B cell (primary cell): ENCODE data around the gene ALDH3B1. TPM values are rescaled to one million over a fixed set of nuclear protein-coding genes. Genes with fewer than 3 reads are reported as not detected.

ENCODE experiments used
- ATAC-seq: fragments of 200-7000 bp; cut with Tn5 transposase; one replicate; pipeline ENCODE4 v1.10.0; 2021; ENCODE audit warnings: low read depth, mild to moderate bottlenecking, moderate number of reproducible peaks, moderate library complexity
- CTCF ChIA-PET: fragments of 350-600 bp; sonication (Branson Sonifier 250); formaldehyde crosslinking; loops from one replicate; lab custom pipeline; 2021; ENCODE audit warnings: antibody characterized with exemption, inconsistent platforms; lab: Charles Lee
- POLR2A ChIA-PET: fragments of 350-600 bp; sonication (Branson Sonifier 250); formaldehyde crosslinking; loops from one replicate; lab custom pipeline; 2021; ENCODE audit warnings: antibody characterized with exemption; lab: Charles Lee
- DNase-seq: peaks from one replicate; pipeline ENCODE4 v3.0.0; 2013
- H2AFZ ChIP-seq: 2 replicates; pipeline ENCODE4 v1.6.1; 2012; ENCODE audit warnings: mild to moderate bottlenecking, low read depth, low read length; ENCODE audit not compliant: insufficient read depth, poor library complexity, severe bottlenecking
- H3K27ac ChIP-seq, 2 donors: 1 replicate in 1 of 2; 2 replicates in 1 of 2; pipeline ENCODE4 v1.5.1; 2012 to 2013; ENCODE audit warnings: low read length in 2 of 2, mild to moderate bottlenecking in 2 of 2, moderate library complexity in 1 of 2
- H3K27me3 ChIP-seq, 4 experiments: fragments of 200-600 bp in 1 of 4; sonication (generic) in 1 of 4; replicated peaks in 1 of 4; 1 replicate in 2 of 4; 2 replicates in 2 of 4; pipeline versions ENCODE4 v1.6.1 to v1.7.0; 2013 to 2016; ENCODE audit warnings: low read length in 3 of 4, mild to moderate bottlenecking in 2 of 4, mixed read lengths in 1 of 4, moderate library complexity in 1 of 4; ENCODE audit not compliant: insufficient read depth in 4 of 4, control insufficient read depth in 3 of 4; ENCODE audit errors: control extremely low read depth in 1 of 4
- H3K36me3 ChIP-seq, 2 experiments: replicated peaks in 1 of 2; 1 replicate in 1 of 2; 2 replicates in 1 of 2; pipeline versions ENCODE4 v1.6.1 to v1.7.1; 2013; ENCODE audit warnings: low read length in 1 of 2; ENCODE audit not compliant: insufficient read depth in 2 of 2, control insufficient read depth in 1 of 2; ENCODE audit errors: control extremely low read depth in 1 of 2, extremely low read depth in 1 of 2
- H3K4me1 ChIP-seq, 2 donors: fragments of 200-600 bp in 1 of 2; sonication (generic) in 1 of 2; 1 replicate in 1 of 2; 2 replicates in 1 of 2; pipeline versions ENCODE4 v1.5.1 to v1.6.1; 2013 to 2017; ENCODE audit warnings: low read length in 2 of 2; ENCODE audit not compliant: control insufficient read depth in 2 of 2, insufficient read depth in 2 of 2
- H3K4me2 ChIP-seq: replicated peaks from 2 replicates; pipeline ENCODE3; 2012; ENCODE audit warnings: mild to moderate bottlenecking, low read depth, low read length; ENCODE audit not compliant: poor library complexity, severe bottlenecking
- H3K4me3 ChIP-seq, 5 experiments: fragments of 200-600 bp in 1 of 5; sonication (generic) in 1 of 5; 1 replicate in 3 of 5; 2 replicates in 2 of 5; pipeline versions ENCODE4 v1.5.1 to v1.7.0; 2011 to 2016; ENCODE audit warnings: low read length in 4 of 5, mild to moderate bottlenecking in 4 of 5, low read depth in 2 of 5, control low read depth in 1 of 5, moderate library complexity in 1 of 5; ENCODE audit not compliant: insufficient read depth in 1 of 5; ENCODE audit errors: control extremely low read depth in 1 of 5, extremely low read depth in 1 of 5
- H3K79me2 ChIP-seq: fragments of 200-600 bp; sonication (generic); one replicate; pipeline ENCODE4 v1.6.0; 2016; ENCODE audit warnings: low read length; ENCODE audit not compliant: control insufficient read depth, insufficient read depth
- H3K9ac ChIP-seq: fragments of 200-600 bp; sonication (generic); 2 replicates; pipeline ENCODE4 v1.6.1; 2017; ENCODE audit warnings: mild to moderate bottlenecking, low read length, moderate library complexity
- H3K9me3 ChIP-seq, 3 donors: one replicate each; pipeline versions ENCODE4 v1.6.1 to v1.7.1; 2013; ENCODE audit warnings: low read length in 2 of 3; ENCODE audit not compliant: control insufficient read depth in 2 of 3, insufficient read depth in 1 of 3; ENCODE audit errors: control extremely low read depth in 1 of 3
- H4K20me1 ChIP-seq: 2 replicates; pipeline ENCODE4 v1.6.0; 2012; ENCODE audit warnings: mild to moderate bottlenecking, low read length; ENCODE audit not compliant: insufficient read depth, control insufficient read depth, poor library complexity, severe bottlenecking
- H3K27ac Mint-ChIP-seq: one replicate; pipeline ENCODE4 v1.8.0; 2021; ENCODE audit warnings: mixed read lengths
- H3K27me3 Mint-ChIP-seq: one replicate; pipeline ENCODE4 v1.8.0; 2021; ENCODE audit warnings: mixed read lengths
- H3K4me1 Mint-ChIP-seq: one replicate; pipeline ENCODE4 v1.8.0; 2021; ENCODE audit warnings: mixed read lengths
- H3K4me3 Mint-ChIP-seq: one replicate; pipeline ENCODE4 v1.8.0; 2021; ENCODE audit warnings: mixed read lengths
- H3K9me3 Mint-ChIP-seq: one replicate; pipeline ENCODE4 v1.8.0; 2022; ENCODE audit warnings: mixed read lengths; ENCODE audit not compliant: insufficient read depth
- EZH2 ChIP-seq: IDR thresholded peaks from 2 replicates; pipeline ENCODE4 v1.6.1; 2012; ENCODE audit warnings: borderline replicate concordance, low read depth, mild to moderate bottlenecking, moderate library complexity, low read length; ENCODE audit not compliant: insufficient read depth, poor library complexity, severe bottlenecking
- WGBS: methylation state at CpG from one replicate; pipeline ENCODE4 v1.1.5; 2013; ENCODE audit warnings: missing lambda C conversion rate; ENCODE audit not compliant: insufficient coverage; 5-methylcytosine and 5-hydroxymethylcytosine counted together
- intact Hi-C: fragments of 100-400 bp; cut with micrococcal nuclease; formaldehyde crosslinking; loops from one replicate; pipeline ENCODE4 v1.10.0; 2022
- polyA plus RNA-seq: library from polyadenylated mRNA; depleted of rRNA; stranded (reverse); fragments of >200 nt; gene quantifications from 2 replicates; pipeline ENCODE4 v1.2.3, GENCODE V29; 2012
- total RNA-seq, 2 donors: library from RNA; stranded (reverse); fragments of 120-200 nt in 1 of 2; gene quantifications; 1 replicate in 1 of 2; 2 replicates in 1 of 2; pipeline versions ENCODE4 v1.2.3 to v1.2.4, GENCODE V29; 2013 to 2022
- TF ChIP-seq, protein P1 (sequence below): fragments of 200-600 bp; IDR thresholded peaks from one replicate; pipeline ENCODE4 v1.8.0; 2022; ENCODE audit warnings: antibody characterized with exemption, mild to moderate bottlenecking

The ALDH3B1 gene
- total and polyA plus RNA-seq, 2 donors (not counting 1 experiment from before 2014, with no cell fraction given) = 0.81 TPM

DNA sequence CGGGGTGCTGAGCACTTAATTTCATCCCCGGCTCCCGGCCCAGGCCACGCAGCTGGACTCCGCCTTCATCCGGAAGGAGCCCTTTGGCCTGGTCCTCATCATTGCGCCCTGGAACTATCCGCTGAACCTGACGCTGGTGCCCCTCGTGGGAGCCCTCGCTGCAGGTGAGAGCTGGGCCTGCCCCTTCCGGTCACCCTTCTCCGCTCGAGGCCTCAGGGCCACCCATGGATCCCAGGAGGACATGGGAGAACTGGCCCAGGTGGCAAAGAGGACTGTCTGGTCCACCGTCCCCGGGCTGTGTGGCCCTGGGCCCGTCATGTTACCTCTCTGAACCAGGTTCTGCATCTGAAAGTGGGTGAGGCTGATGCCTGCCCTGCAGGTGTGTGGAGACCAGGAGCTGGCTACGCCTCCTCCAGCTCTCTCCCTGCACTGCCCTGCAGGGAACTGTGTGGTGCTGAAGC lies 8.6 kb downstream of the ALDH3B1 start:
- no peak overlapping the region for H2AFZ ChIP-seq
- Mint-ChIP-seq H3K4me3 (no peak overlapping the region), H3K4me1 (no peaks in the 10 kb centered on the region), H3K9me3 (no peaks in the 10 kb centered on the region), H3K27me3 (peaks cover 6% of the 10 kb centered on the region), H3K27ac (no peak overlapping the region)
- H3K27ac ChIP-seq = no peak overlapping the region
- H3K27me3 ChIP-seq = no peaks in the 10 kb centered on the region
- ChIA-PET POLR2A (no interaction called here), CTCF (interaction anchor here (1.0 to 1.6 kb wide), 2 partner anchors 8 to 190 kb away, joined by 5 read pairs; no protein-coding TSS in a partner anchor)
- no peaks in the 10 kb centered on the region for H3K4me1 ChIP-seq
- intact Hi-C loops = no loop called here
- no peaks in the 10 kb centered on the region for H3K36me3 ChIP-seq
- H3K4me2 ChIP-seq = no peak overlapping the region
- no peaks in the 10 kb centered on the region for H4K20me1 ChIP-seq
- ATAC-seq = no peak
- DNase-seq = no peak
- H3K4me3 ChIP-seq = no peak overlapping the region
- TF ChIP-seq EZH2 = no peak
- TF ChIP-seq, protein P1, sequence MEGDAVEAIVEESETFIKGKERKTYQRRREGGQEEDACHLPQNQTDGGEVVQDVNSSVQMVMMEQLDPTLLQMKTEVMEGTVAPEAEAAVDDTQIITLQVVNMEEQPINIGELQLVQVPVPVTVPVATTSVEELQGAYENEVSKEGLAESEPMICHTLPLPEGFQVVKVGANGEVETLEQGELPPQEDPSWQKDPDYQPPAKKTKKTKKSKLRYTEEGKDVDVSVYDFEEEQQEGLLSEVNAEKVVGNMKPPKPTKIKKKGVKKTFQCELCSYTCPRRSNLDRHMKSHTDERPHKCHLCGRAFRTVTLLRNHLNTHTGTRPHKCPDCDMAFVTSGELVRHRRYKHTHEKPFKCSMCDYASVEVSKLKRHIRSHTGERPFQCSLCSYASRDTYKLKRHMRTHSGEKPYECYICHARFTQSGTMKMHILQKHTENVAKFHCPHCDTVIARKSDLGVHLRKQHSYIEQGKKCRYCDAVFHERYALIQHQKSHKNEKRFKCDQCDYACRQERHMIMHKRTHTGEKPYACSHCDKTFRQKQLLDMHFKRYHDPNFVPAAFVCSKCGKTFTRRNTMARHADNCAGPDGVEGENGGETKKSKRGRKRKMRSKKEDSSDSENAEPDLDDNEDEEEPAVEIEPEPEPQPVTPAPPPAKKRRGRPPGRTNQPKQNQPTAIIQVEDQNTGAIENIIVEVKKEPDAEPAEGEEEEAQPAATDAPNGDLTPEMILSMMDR = no peak
- no peaks in the 10 kb centered on the region for H3K9me3 ChIP-seq
- 91% methylated on average over 18 of the region's 18 CpGs for WGBS
- no peaks in the 10 kb centered on the region for H3K79me2 ChIP-seq
- no peak overlapping the region for H3K9ac ChIP-seq

DNA sequence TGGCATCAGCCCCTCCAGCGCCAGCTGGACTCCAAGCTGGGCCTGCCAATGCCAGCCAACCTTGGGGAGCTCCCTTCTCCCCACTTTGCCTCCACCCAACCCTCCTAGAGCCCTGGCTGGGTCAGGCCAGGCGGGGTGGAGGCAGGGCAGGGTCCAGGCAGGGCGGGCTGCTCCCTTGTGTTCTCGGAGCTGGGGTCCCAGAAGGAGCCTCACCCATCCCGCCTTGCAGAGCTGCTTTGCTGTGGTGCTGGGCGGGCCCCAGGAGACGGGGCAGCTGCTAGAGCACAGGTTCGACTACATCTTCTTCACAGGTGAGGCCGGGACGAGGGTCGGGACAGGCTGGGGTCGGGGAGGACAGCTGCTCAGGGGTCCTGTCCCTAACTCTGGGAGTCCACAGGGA lies 9.4 kb downstream of the ALDH3B1 start:
- ATAC-seq = no peak
- no peaks in the 10 kb centered on the region for H3K4me1 ChIP-seq
- no peaks in the 10 kb centered on the region for H4K20me1 ChIP-seq
- no peaks in the 10 kb centered on the region for H3K9me3 ChIP-seq
- H3K4me3 ChIP-seq = no peak overlapping the region
- CTCF ChIA-PET = interaction anchor here (1.0 to 1.6 kb wide), 2 partner anchors 9 to 190 kb away, joined by 5 read pairs; no protein-coding TSS in a partner anchor
- no peak overlapping the region for H3K9ac ChIP-seq
- H3K79me2 ChIP-seq = no peaks in the 10 kb centered on the region
- Mint-ChIP-seq H3K4me3 (no peak overlapping the region), H3K9me3 (no peaks in the 10 kb centered on the region), H3K4me1 (no peaks in the 10 kb centered on the region), H3K27me3 (peaks cover 6% of the 10 kb centered on the region), H3K27ac (no peak overlapping the region)
- no peak overlapping the region for H2AFZ ChIP-seq
- no peak for DNase-seq
- intact Hi-C loops = no loop called here
- TF ChIP-seq EZH2 = no peak
- TF ChIP-seq, protein P1 = no peak
- H3K36me3 ChIP-seq = no peaks in the 10 kb centered on the region
- 88% methylated on average over 12 of the region's 12 CpGs for WGBS
- POLR2A ChIA-PET = no interaction called here
- no peak overlapping the region for H3K4me2 ChIP-seq
- H3K27me3 ChIP-seq = no peaks in the 10 kb centered on the region
- no peak overlapping the region for H3K27ac ChIP-seq
